ENCODE results near the gene DDX24.

The DDX24 gene

GRCh38 chr14:94113908-94114588 lies 33.0 kb upstream of the DDX24 start:
- DNase-seq: no peak

GRCh38 chr14:94113490-94113889 lies 32.5 kb upstream of the DDX24 start:
- DNase-seq: no peak

GRCh38 chr14:94113073-94113472 lies 32.1 kb upstream of the DDX24 start:
- no peak for DNase-seq

- no peak for DNase-seq
Observed at GRCh38 chr14:94112513-94113063, 31.6 kb upstream of the DDX24 start.

- DNase-seq: no peak
Observed at GRCh38 chr14:94111276-94112095, 30.5 kb upstream of the DDX24 start.

GRCh38 chr14:94110552-94111181 lies 29.7 kb upstream of the DDX24 start, which contains the start of gene IFI27:
Gene IFI27, plus strand, starts transcription at chr14:94110736.
- no peak for DNase-seq

- DNase-seq: no peak
Observed at GRCh38 chr14:94109915-94110250, 28.9 kb upstream of the DDX24 start.

GRCh38 chr14:94104731-94105130 lies 23.7 kb upstream of the DDX24 start:
- DNase-seq: no peak

GRCh38 chr14:94103554-94104150 lies 22.6 kb upstream of the DDX24 start:
- DNase-seq: no peak

GRCh38 chr14:94102768-94103482 lies 21.9 kb upstream of the DDX24 start:
- no peak for DNase-seq

- no peak for DNase-seq
Observed at GRCh38 chr14:94101748-94102147, 20.7 kb upstream of the DDX24 start.

GRCh38 chr14:94100847-94101246 lies 19.8 kb upstream of the DDX24 start:
- DNase-seq: no peak

- no peak for DNase-seq
Observed at GRCh38 chr14:94099006-94099405, 18.0 kb upstream of the DDX24 start.

- no peak for DNase-seq
Observed at GRCh38 chr14:94098326-94098992, 17.5 kb upstream of the DDX24 start.

- DNase-seq: no peak
Observed at GRCh38 chr14:94097091-94097490, 16.1 kb upstream of the DDX24 start.

- no peak for DNase-seq
Observed at GRCh38 chr14:94093418-94093817, 12.4 kb upstream of the DDX24 start.

GRCh38 chr14:94089479-94089878 lies 8.5 kb upstream of the DDX24 start:
- no peak for DNase-seq

- DNase-seq: no peak
Observed at GRCh38 chr14:94088516-94088915, 7.5 kb upstream of the DDX24 start.

- DNase-seq: no peak
Observed at GRCh38 chr14:94087891-94088290, 6.9 kb upstream of the DDX24 start.

- no peak for DNase-seq
Observed at GRCh38 chr14:94081386-94081820, 401 bp upstream of the DDX24 start.

GRCh38 chr14:94079891-94080620 lies 946 bp downstream of the DDX24 start:
- DNase-seq: no peak
